Measurements from ENCODE around the gene RERE.

RERE gene

GRCh38 chr1:8439015-8439702 is 378.3 kb downstream of the RERE start:
- H3K27ac ChIP-seq (ENCODE audit: low read depth, low read length), result peak overlapping the region; percentile 72
- H3K27me3 ChIP-seq (ENCODE audit: control insufficient read depth, insufficient read depth, low read length), result no peaks in the 10 kb centered on the region
- peaks cover 17% of the 10 kb centered on the region for H3K4me1 ChIP-seq (ENCODE audit: control insufficient read depth, insufficient read depth, low read length)
- H3K36me3 ChIP-seq (ENCODE audit: control insufficient read depth, insufficient read depth, low read length), result no peaks in the 10 kb centered on the region
- H3K9ac ChIP-seq (ENCODE audit: low read length), result no peak overlapping the region
- no peak overlapping the region for H3K4me3 ChIP-seq (ENCODE audit: low read length)

- Histone ChIP-seq H3K36me3 (ENCODE audit: control insufficient read depth, insufficient read depth, low read length) (no peaks in the 10 kb centered on the region), H3K4me3 (ENCODE audit: low read length) (no peak overlapping the region), H3K27me3 (ENCODE audit: control insufficient read depth, insufficient read depth, low read length) (no peaks in the 10 kb centered on the region), H3K4me1 (ENCODE audit: control insufficient read depth, insufficient read depth, low read length) (peaks cover 17% of the 10 kb centered on the region), H3K9ac (ENCODE audit: low read length) (no peak overlapping the region), H3K27ac (ENCODE audit: low read depth, low read length) (peak overlapping the region; percentile 72)
Observed at GRCh38 chr1:8438489-8438888, 379.0 kb downstream of the RERE start.

GRCh38 chr1:8437347-8437746 is 380.1 kb downstream of the RERE start:
- no peak overlapping the region for H3K4me3 ChIP-seq (ENCODE audit: low read length)
- peaks cover 17% of the 10 kb centered on the region for H3K4me1 ChIP-seq (ENCODE audit: control insufficient read depth, insufficient read depth, low read length)
- H3K27me3 ChIP-seq (ENCODE audit: control insufficient read depth, insufficient read depth, low read length), result no peaks in the 10 kb centered on the region
- no peak overlapping the region for H3K27ac ChIP-seq (ENCODE audit: low read depth, low read length)
- no peaks in the 10 kb centered on the region for H3K36me3 ChIP-seq (ENCODE audit: control insufficient read depth, insufficient read depth, low read length)
- no peak overlapping the region for H3K9ac ChIP-seq (ENCODE audit: low read length)

GRCh38 chr1:8435569-8436071 is 381.8 kb downstream of the RERE start:
- Histone ChIP-seq H3K4me1 (ENCODE audit: control insufficient read depth, insufficient read depth, low read length) (peaks cover 17% of the 10 kb centered on the region), H3K27me3 (ENCODE audit: control insufficient read depth, insufficient read depth, low read length) (no peaks in the 10 kb centered on the region), H3K36me3 (ENCODE audit: control insufficient read depth, insufficient read depth, low read length) (no peaks in the 10 kb centered on the region), H3K4me3 (ENCODE audit: low read length) (no peak overlapping the region), H3K27ac (ENCODE audit: low read depth, low read length) (no peak overlapping the region), H3K9ac (ENCODE audit: low read length) (no peak overlapping the region)

DNA sequence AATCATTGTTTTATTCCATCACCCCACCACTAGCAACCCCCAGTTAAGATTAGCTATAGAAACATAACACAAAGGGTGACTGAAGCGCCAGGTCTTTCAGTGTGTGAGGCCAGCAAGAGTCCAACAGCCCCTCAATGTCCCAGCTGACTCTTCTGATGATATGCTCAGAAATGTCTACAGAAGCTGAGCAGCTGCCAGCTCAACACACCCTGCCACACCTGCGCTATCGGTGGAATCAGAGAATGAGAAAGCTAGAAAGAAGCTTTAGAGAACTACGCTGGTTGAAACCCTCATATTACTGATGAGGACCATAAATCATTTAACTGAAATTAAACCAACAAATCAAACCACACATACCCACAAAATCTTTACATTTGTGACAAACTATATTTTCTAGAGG is 383.3 kb downstream of the RERE start:
- no peak overlapping the region for H3K9ac ChIP-seq (ENCODE audit: low read length)
- H3K4me1 ChIP-seq (ENCODE audit: control insufficient read depth, insufficient read depth, low read length), result peaks cover 12% of the 10 kb centered on the region
- no peak overlapping the region for H3K27ac ChIP-seq (ENCODE audit: low read depth, low read length)
- no peaks in the 10 kb centered on the region for H3K27me3 ChIP-seq (ENCODE audit: control insufficient read depth, insufficient read depth, low read length)
- H3K4me3 ChIP-seq (ENCODE audit: low read length), result no peak overlapping the region
- no peaks in the 10 kb centered on the region for H3K36me3 ChIP-seq (ENCODE audit: control insufficient read depth, insufficient read depth, low read length)

DNA sequence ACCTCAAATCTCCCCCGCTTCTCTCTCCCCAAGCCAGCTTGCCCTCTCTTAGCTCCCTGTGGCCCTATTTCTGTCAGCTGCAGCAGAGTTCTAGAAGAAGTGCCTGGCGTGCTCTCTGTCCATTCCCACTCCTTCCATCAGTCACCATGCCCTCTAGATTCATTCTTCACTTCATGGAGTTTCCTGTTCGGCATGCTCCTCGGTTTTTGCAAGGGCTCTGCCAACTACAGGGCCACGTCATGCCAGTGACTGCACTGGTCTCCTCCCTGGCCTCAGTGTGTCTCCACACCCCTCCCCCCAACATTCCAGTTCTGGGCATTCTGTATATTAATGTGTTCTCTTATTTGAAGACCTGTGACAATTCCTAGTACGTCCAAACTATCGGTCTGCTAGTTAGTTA is 385.7 kb downstream of the RERE start:
- Histone ChIP-seq H3K9ac (ENCODE audit: low read length) (no peak overlapping the region), H3K27ac (ENCODE audit: low read depth, low read length) (no peak overlapping the region), H3K4me3 (ENCODE audit: low read length) (no peak overlapping the region), H3K4me1 (ENCODE audit: control insufficient read depth, insufficient read depth, low read length) (peaks cover 4% of the 10 kb centered on the region), H3K27me3 (ENCODE audit: control insufficient read depth, insufficient read depth, low read length) (no peaks in the 10 kb centered on the region), H3K36me3 (ENCODE audit: control insufficient read depth, insufficient read depth, low read length) (no peaks in the 10 kb centered on the region)

GRCh38 chr1:8431019-8431418 is 386.4 kb downstream of the RERE start:
- H3K4me3 ChIP-seq (ENCODE audit: low read length), result no peak overlapping the region
- H3K9ac ChIP-seq (ENCODE audit: low read length), result no peak overlapping the region
- no peaks in the 10 kb centered on the region for H3K27me3 ChIP-seq (ENCODE audit: control insufficient read depth, insufficient read depth, low read length)
- no peak overlapping the region for H3K27ac ChIP-seq (ENCODE audit: low read depth, low read length)
- H3K4me1 ChIP-seq (ENCODE audit: control insufficient read depth, insufficient read depth, low read length), result peaks cover 4% of the 10 kb centered on the region
- no peaks in the 10 kb centered on the region for H3K36me3 ChIP-seq (ENCODE audit: control insufficient read depth, insufficient read depth, low read length)

DNA sequence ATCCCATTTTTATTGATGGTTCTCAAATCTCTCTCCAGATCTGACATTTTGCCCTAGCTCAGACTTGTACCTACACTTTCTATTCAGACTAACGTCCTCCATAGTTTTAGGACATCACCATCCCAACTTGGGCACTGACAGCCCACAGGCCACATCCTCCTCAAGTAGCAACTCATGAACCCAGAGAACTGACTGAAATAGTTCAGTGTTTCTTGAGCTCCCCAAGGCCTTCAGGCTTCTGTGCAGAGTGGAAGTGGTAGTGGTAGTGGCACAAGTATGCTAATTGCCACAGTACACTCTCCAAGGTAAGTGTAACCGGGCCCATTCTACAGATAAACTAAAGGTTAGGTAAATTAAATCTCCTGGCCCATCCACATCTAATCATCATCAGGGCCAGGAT is 387.0 kb downstream of the RERE start:
- Histone ChIP-seq H3K4me1 (ENCODE audit: control insufficient read depth, insufficient read depth, low read length) (peaks cover under 1% of the 10 kb centered on the region), H3K27me3 (ENCODE audit: control insufficient read depth, insufficient read depth, low read length) (no peaks in the 10 kb centered on the region), H3K36me3 (ENCODE audit: control insufficient read depth, insufficient read depth, low read length) (no peaks in the 10 kb centered on the region), H3K4me3 (ENCODE audit: low read length) (no peak overlapping the region), H3K27ac (ENCODE audit: low read depth, low read length) (no peak overlapping the region), H3K9ac (ENCODE audit: low read length) (no peak overlapping the region)

- H3K4me1 ChIP-seq (ENCODE audit: control insufficient read depth, insufficient read depth, low read length), result peaks cover 3% of the 10 kb centered on the region
Observed at GRCh38 chr1:8429549-8430110, 387.8 kb downstream of the RERE start.

GRCh38 chr1:8428441-8428840 is 389.0 kb downstream of the RERE start:
- no peak overlapping the region for H3K4me3 ChIP-seq (ENCODE audit: low read length)
- peak overlapping the region; percentile 54 for H3K27ac ChIP-seq (ENCODE audit: low read depth, low read length)
- peaks cover 6% of the 10 kb centered on the region for H3K4me1 ChIP-seq (ENCODE audit: control insufficient read depth, insufficient read depth, low read length)
- no peaks in the 10 kb centered on the region for H3K27me3 ChIP-seq (ENCODE audit: control insufficient read depth, insufficient read depth, low read length)
- no peak overlapping the region for H3K9ac ChIP-seq (ENCODE audit: low read length)
- no peaks in the 10 kb centered on the region for H3K36me3 ChIP-seq (ENCODE audit: control insufficient read depth, insufficient read depth, low read length)

More at GRCh38 chr1:8429549-8430110, 387.8 kb downstream of the RERE start:
- Histone ChIP-seq H3K9ac (ENCODE audit: low read length) (no peak overlapping the region), H3K4me3 (ENCODE audit: low read length) (no peak overlapping the region), H3K27me3 (ENCODE audit: control insufficient read depth, insufficient read depth, low read length) (no peaks in the 10 kb centered on the region), H3K27ac (ENCODE audit: low read depth, low read length) (no peak overlapping the region), H3K36me3 (ENCODE audit: control insufficient read depth, insufficient read depth, low read length) (no peaks in the 10 kb centered on the region)

GRCh38 chr1:8427986-8428385 is 389.5 kb downstream of the RERE start:
- Histone ChIP-seq H3K4me3 (ENCODE audit: low read length) (no peak overlapping the region), H3K27ac (ENCODE audit: low read depth, low read length) (peak overlapping the region; percentile 54), H3K36me3 (ENCODE audit: control insufficient read depth, insufficient read depth, low read length) (no peaks in the 10 kb centered on the region), H3K4me1 (ENCODE audit: control insufficient read depth, insufficient read depth, low read length) (peaks cover 6% of the 10 kb centered on the region), H3K9ac (ENCODE audit: low read length) (no peak overlapping the region), H3K27me3 (ENCODE audit: control insufficient read depth, insufficient read depth, low read length) (no peaks in the 10 kb centered on the region)

DNA sequence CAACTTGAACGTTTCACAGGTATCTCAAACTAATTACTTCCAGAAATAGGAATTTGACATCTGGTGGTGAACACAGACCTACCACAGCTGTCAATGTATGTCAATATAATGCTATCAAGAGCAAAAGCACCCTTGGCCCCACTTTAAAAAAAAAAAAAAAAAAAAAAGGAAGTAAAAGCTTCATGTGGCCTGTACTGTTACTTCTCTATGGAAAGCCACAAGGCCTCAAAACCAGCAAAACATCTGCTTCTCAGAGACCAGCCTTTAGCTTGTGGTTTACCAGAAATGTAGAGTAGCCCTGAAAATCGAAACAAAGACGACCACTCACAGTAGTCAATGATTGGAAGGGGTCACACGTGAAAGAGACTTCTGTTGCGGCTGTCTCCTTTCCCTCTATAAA is 389.9 kb downstream of the RERE start:
- Histone ChIP-seq H3K27me3 (ENCODE audit: control insufficient read depth, insufficient read depth, low read length) (no peaks in the 10 kb centered on the region), H3K4me1 (ENCODE audit: control insufficient read depth, insufficient read depth, low read length) (peaks cover 6% of the 10 kb centered on the region), H3K36me3 (ENCODE audit: control insufficient read depth, insufficient read depth, low read length) (no peaks in the 10 kb centered on the region), H3K4me3 (ENCODE audit: low read length) (no peak overlapping the region), H3K9ac (ENCODE audit: low read length) (no peak overlapping the region), H3K27ac (ENCODE audit: low read depth, low read length) (peak overlapping the region; percentile 54)

GRCh38 chr1:8426996-8427395 is 390.4 kb downstream of the RERE start:
- H3K27me3 ChIP-seq (ENCODE audit: control insufficient read depth, insufficient read depth, low read length), result no peaks in the 10 kb centered on the region
- H3K27ac ChIP-seq (ENCODE audit: low read depth, low read length), result no peak overlapping the region
- H3K9ac ChIP-seq (ENCODE audit: low read length), result no peak overlapping the region
- no peaks in the 10 kb centered on the region for H3K36me3 ChIP-seq (ENCODE audit: control insufficient read depth, insufficient read depth, low read length)
- no peak overlapping the region for H3K4me3 ChIP-seq (ENCODE audit: low read length)
- H3K4me1 ChIP-seq (ENCODE audit: control insufficient read depth, insufficient read depth, low read length), result peaks cover 6% of the 10 kb centered on the region

All from rectal smooth muscle tissue (tissue), 1 donor.